T follicular helper cell (primary cell): ENCODE data around the gene ARRDC3.
"Not testable (repeated sequence)": the region's sequence is repeated elsewhere in the genome, so short reads cannot be mapped to it uniquely, and the experiment has no call there.

ENCODE experiments used
- DNase-seq: peaks from one replicate; pipeline ENCODE4 v3.0.0-alpha.2; 2020; ENCODE audit warnings: low read depth

ARRDC3 gene

GRCh38 chr5:91359962-91360609 lies 23.0 kb downstream of the ARRDC3 start:
- no peak for DNase-seq

GRCh38 chr5:91357806-91358205 lies 25.3 kb downstream of the ARRDC3 start:
- DNase-seq: no peak

- no peak for DNase-seq
Observed at GRCh38 chr5:91357012-91357634, 26.0 kb downstream of the ARRDC3 start.

- DNase-seq: not testable (repeated sequence)
Observed at GRCh38 chr5:91354867-91355266, 28.2 kb downstream of the ARRDC3 start.

GRCh38 chr5:91352831-91353695 lies 30.1 kb downstream of the ARRDC3 start:
- no peak for DNase-seq

- DNase-seq: no peak
Observed at GRCh38 chr5:91345461-91345860, 37.7 kb downstream of the ARRDC3 start.

GRCh38 chr5:91344661-91345200 lies 38.4 kb downstream of the ARRDC3 start:
- not testable (repeated sequence) for DNase-seq

GRCh38 chr5:91343916-91344315 lies 39.2 kb downstream of the ARRDC3 start:
- DNase-seq: no peak

- not testable (repeated sequence) for DNase-seq
Observed at GRCh38 chr5:91342931-91343330, 40.2 kb downstream of the ARRDC3 start.

- DNase-seq: no peak
Observed at GRCh38 chr5:91341154-91341553, 42.0 kb downstream of the ARRDC3 start.

GRCh38 chr5:91340532-91340931 lies 42.6 kb downstream of the ARRDC3 start:
- no peak for DNase-seq

- DNase-seq: no peak
Observed at GRCh38 chr5:91339063-91339705, 43.9 kb downstream of the ARRDC3 start.

GRCh38 chr5:91332267-91333045 lies 50.7 kb downstream of the ARRDC3 start:
- DNase-seq: no peak

- DNase-seq: no peak
Observed at GRCh38 chr5:91331705-91332104, 51.4 kb downstream of the ARRDC3 start.

GRCh38 chr5:91329283-91329682 lies 53.8 kb downstream of the ARRDC3 start:
- DNase-seq: no peak

- DNase-seq: no peak
Observed at GRCh38 chr5:91328743-91329142, 54.4 kb downstream of the ARRDC3 start.

- not testable (repeated sequence) for DNase-seq
Observed at GRCh38 chr5:91322981-91323380, 60.1 kb downstream of the ARRDC3 start.

- no peak for DNase-seq
Observed at GRCh38 chr5:91319667-91320066, 63.5 kb downstream of the ARRDC3 start.

- no peak for DNase-seq
Observed at GRCh38 chr5:91318724-91319123, 64.4 kb downstream of the ARRDC3 start.
